Stomach smooth muscle (tissue), 2 donors: ENCODE results near the gene OR56A4.
"Not testable (repeated sequence)": the region's sequence is repeated elsewhere in the genome, so short reads cannot be mapped to it uniquely, and the experiment has no call there.

Experiments used
- H3K27ac ChIP-seq: one replicate; pipeline ENCODE4 v1.7.0; 2013; ENCODE audit warnings: mild to moderate bottlenecking, low read length, inconsistent platforms
- H3K27me3 ChIP-seq, 2 donors: one replicate each; pipeline ENCODE4 v1.7.0; 2013; ENCODE audit warnings: low read length in 2 of 2; ENCODE audit not compliant: insufficient read depth in 2 of 2, control insufficient read depth in 1 of 2
- H3K36me3 ChIP-seq, 2 donors: one replicate each; pipeline ENCODE4 v1.7.0; 2013; ENCODE audit warnings: low read length in 2 of 2; ENCODE audit not compliant: control insufficient read depth in 2 of 2, insufficient read depth in 2 of 2
- H3K4me1 ChIP-seq: one replicate; pipeline ENCODE4 v1.7.0; 2013; ENCODE audit warnings: low read length; ENCODE audit not compliant: control insufficient read depth, insufficient read depth
- H3K4me3 ChIP-seq, 2 donors: one replicate each; pipeline ENCODE4 v1.7.0; 2013; ENCODE audit warnings: low read length in 2 of 2
- H3K9ac ChIP-seq, 2 donors: one replicate each; pipeline ENCODE4 v1.7.0; 2013; ENCODE audit warnings: low read length in 2 of 2, mild to moderate bottlenecking in 1 of 2
- H3K9me3 ChIP-seq, 2 donors: one replicate each; pipeline ENCODE4 v1.7.0; 2013; ENCODE audit warnings: low read length in 2 of 2; ENCODE audit not compliant: control insufficient read depth in 2 of 2
- donor health status: healthy.
- donor health status: Pancreatic carcinoma.

The OR56A4 gene

DNA sequence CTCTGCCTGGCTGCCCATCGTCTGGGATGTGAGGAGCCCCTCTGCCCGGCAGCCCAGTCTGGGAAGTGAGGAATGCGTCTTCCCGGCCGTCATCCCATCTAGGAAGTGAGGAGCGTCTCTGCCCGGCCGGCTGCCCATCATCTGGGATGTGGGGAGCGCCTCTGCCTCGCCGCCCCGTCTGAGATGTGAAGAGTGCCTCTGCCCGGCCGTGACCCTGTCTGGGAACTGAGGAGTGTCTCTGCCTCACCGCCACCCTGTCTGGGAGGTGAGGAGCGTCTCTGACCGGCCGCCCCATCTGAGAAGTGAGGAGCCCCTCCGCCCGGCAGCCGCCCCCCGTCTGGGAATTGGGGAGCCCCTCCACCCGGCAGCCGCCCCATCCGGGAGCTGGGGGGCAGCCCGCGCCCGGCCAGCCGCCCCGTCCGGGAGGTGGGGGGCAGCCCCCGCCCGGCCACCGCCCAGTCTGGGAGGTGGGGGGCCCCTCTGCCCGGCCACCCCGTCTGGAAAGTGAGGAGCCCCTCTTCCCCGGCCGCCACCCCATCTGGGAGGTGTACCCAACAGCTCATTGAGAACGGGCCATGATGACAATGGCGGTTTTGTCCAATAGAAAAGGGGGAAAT is 45.9 kb downstream of the OR56A4 start:
- not testable (repeated sequence) for H3K9ac ChIP-seq, H3K27ac ChIP-seq, H3K36me3 ChIP-seq, H3K4me3 ChIP-seq, H3K27me3 ChIP-seq, H3K9me3 ChIP-seq, H3K4me1 ChIP-seq

DNA sequence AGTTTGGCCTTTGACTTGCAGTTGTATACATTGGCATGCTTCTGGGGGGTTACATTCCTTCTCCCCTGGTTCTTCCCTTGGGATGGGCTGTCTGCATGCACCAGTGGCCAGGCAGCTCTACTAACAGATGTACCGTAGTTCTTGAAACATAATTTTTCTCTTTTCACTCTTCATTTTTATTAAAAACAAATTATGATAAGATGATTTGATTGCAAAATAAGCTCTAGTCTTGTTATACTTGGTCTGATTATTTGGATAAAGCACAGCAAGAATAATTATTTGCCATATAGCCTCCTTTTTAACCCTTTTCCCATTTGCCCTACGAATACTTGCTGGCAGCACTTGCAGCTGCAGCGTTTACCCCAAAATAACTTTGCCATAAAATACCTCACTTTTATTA is 51.2 kb downstream of the OR56A4 start:
- Histone ChIP-seq H3K4me3 (no peak overlapping the region), H3K36me3 (no peaks in the 10 kb centered on the region), H3K9ac (no peak overlapping the region), H3K27ac (no peak overlapping the region), H3K27me3 (no peaks in the 10 kb centered on the region), H3K4me1 (no peaks in the 10 kb centered on the region), H3K9me3 (no peaks in the 10 kb centered on the region)
